Measurements from ENCODE around the gene COL23A1. TPM values are rescaled to one million over a fixed set of nuclear protein-coding genes. Genes with fewer than 3 reads are reported as not detected.

Gene COL23A1
- total and polyA plus RNA-seq, 2 donors: 0.87 to 0.90 TPM

- 80% methylated on average over 11 of the region's 11 CpGs for WGBS
- no peak overlapping the region for H3K4me3 ChIP-seq (ENCODE audit: low read depth, low read length)
- no peak overlapping the region for H3K27ac ChIP-seq (ENCODE audit: low read depth)
- DNase-seq (ENCODE audit: extremely low spot score): no peak
- no peaks in the 10 kb centered on the region for H3K36me3 ChIP-seq (ENCODE audit: insufficient read depth)
- no peaks in the 10 kb centered on the region for H3K4me1 ChIP-seq (ENCODE audit: insufficient read depth)
Observed at GRCh38 chr5:178529080-178529479, 61.1 kb downstream of the COL23A1 start.

- no peaks in the 10 kb centered on the region for H3K4me1 ChIP-seq (ENCODE audit: insufficient read depth)
- H3K4me3 ChIP-seq (ENCODE audit: low read depth, low read length): no peak overlapping the region
- 73% methylated on average over 18 of the region's 18 CpGs for WGBS
- no peak for DNase-seq (ENCODE audit: extremely low spot score)
- H3K27ac ChIP-seq (ENCODE audit: low read depth): no peak overlapping the region
- no peaks in the 10 kb centered on the region for H3K36me3 ChIP-seq (ENCODE audit: insufficient read depth)
Observed at GRCh38 chr5:178527458-178528307, 62.5 kb downstream of the COL23A1 start.

GRCh38 chr5:178526773-178527457 lies 63.3 kb downstream of the COL23A1 start:
- WGBS: 87% methylated on average over 14 of the region's 14 CpGs
- H3K27ac ChIP-seq (ENCODE audit: low read depth): no peak overlapping the region
- H3K36me3 ChIP-seq (ENCODE audit: insufficient read depth): no peaks in the 10 kb centered on the region
- DNase-seq (ENCODE audit: extremely low spot score): no peak
- H3K4me1 ChIP-seq (ENCODE audit: insufficient read depth): no peaks in the 10 kb centered on the region
- H3K4me3 ChIP-seq (ENCODE audit: low read depth, low read length): no peak overlapping the region

DNA sequence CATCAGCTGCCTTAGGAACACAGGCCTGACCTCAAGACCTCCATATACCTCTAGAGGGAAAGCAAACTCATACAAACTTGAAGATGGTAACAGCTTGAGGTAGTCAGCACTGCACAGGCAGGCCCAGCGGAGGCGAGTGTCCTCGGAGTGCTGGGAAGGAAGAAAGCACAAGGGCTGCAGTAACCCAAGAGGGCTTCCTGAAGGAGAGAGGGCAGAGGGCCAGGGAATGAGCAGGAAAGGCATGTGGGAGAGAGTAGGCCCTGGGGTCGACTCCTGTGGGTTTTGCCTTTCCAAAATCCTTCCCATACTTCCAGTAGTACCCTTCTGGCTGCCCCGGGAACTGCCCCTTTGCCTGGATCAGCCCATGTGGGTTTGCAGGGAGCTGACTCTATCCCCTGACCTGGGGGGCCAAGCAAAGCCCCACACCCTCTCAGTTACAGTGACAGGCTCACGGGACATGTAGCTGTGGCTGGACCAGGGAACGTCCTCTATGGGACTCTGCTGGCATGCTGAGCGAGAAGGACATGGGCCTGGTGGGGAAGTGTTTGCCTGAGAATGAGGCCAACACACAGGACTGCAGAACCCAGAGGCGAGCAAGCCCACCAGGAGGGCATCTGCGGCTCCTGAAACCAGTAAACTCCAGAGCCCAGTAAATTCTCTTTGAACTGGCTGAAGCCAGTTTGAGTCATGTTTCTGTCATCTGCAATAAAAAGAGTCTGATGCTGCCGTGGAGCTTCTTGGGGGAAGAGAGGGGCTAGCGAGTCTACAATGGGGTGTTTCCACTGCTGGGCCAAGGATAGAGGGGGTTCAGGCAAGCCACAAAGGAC lies 64.1 kb downstream of the COL23A1 start:
- Histone ChIP-seq H3K36me3 (ENCODE audit: insufficient read depth) (no peaks in the 10 kb centered on the region), H3K4me3 (ENCODE audit: low read depth, low read length) (no peak overlapping the region), H3K27ac (ENCODE audit: low read depth) (no peak overlapping the region), H3K4me1 (ENCODE audit: insufficient read depth) (no peaks in the 10 kb centered on the region)
- 89% methylated on average over 12 of the region's 12 CpGs for WGBS
- DNase-seq (ENCODE audit: extremely low spot score): no peak

- Histone ChIP-seq H3K4me1 (ENCODE audit: insufficient read depth) (no peaks in the 10 kb centered on the region), H3K4me3 (ENCODE audit: low read depth, low read length) (no peak overlapping the region), H3K36me3 (ENCODE audit: insufficient read depth) (no peaks in the 10 kb centered on the region), H3K27ac (ENCODE audit: low read depth) (no peak overlapping the region)
- WGBS: 86% methylated on average over 10 of the region's 10 CpGs
- no peak for DNase-seq (ENCODE audit: extremely low spot score)
Observed at GRCh38 chr5:178524093-178524882, 65.9 kb downstream of the COL23A1 start.

GRCh38 chr5:178522361-178522760 lies 67.8 kb downstream of the COL23A1 start:
- H3K4me3 ChIP-seq (ENCODE audit: low read depth, low read length): no peak overlapping the region
- no peaks in the 10 kb centered on the region for H3K36me3 ChIP-seq (ENCODE audit: insufficient read depth)
- no peak for DNase-seq (ENCODE audit: extremely low spot score)
- H3K27ac ChIP-seq (ENCODE audit: low read depth): no peak overlapping the region
- WGBS: 94% methylated on average over 14 of the region's 14 CpGs
- H3K4me1 ChIP-seq (ENCODE audit: insufficient read depth): no peaks in the 10 kb centered on the region

DNA sequence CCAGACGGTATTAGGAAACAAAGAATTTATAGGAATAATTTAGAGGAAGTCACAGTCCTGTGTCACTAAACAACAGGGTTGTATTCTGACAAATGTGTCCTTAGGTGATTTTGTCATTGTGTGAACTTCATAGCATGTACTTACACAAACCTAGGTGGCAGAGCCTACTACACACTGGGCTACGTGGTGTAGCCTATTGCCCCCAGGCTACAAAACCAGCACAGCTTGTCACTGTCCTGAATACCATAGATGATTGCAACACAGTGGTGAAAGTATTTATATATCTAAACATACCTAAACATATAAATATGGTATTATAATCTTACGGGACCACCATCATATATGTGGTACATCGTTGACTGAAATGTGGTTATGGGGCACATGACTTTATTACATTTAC lies 69.3 kb downstream of the COL23A1 start:
- Histone ChIP-seq H3K27ac (ENCODE audit: low read depth) (no peak overlapping the region), H3K4me1 (ENCODE audit: insufficient read depth) (no peaks in the 10 kb centered on the region), H3K4me3 (ENCODE audit: low read depth, low read length) (no peak overlapping the region), H3K36me3 (ENCODE audit: insufficient read depth) (no peaks in the 10 kb centered on the region)
- WGBS: 88% methylated on average over 4 of the region's 4 CpGs
- DNase-seq (ENCODE audit: extremely low spot score): no peak

DNA sequence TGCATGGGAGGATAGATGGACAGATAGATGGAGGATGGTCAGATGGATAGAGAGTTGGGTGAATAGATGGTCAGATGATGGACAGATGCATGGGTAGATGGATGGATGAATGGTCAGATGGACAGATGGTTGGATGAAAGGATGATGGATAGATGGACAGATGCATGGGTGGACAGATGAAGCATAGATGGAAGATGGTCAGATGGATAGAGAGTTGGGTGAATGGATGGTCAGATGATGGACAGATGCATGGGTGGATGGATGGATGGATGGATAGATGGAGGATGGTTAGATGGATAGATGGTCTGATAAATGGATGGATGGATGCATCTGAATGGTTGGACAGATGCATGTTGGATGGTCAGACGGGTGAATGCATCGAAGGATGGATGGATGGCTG lies 70.4 kb downstream of the COL23A1 start:
- DNase-seq (ENCODE audit: extremely low spot score): no peak
- H3K36me3 ChIP-seq (ENCODE audit: insufficient read depth): no peaks in the 10 kb centered on the region
- WGBS: over 99% methylated on average over 2 of the region's 2 CpGs
- no peak overlapping the region for H3K27ac ChIP-seq (ENCODE audit: low read depth)
- no peaks in the 10 kb centered on the region for H3K4me1 ChIP-seq (ENCODE audit: insufficient read depth)
- H3K4me3 ChIP-seq (ENCODE audit: low read depth, low read length): no peak overlapping the region

DNA sequence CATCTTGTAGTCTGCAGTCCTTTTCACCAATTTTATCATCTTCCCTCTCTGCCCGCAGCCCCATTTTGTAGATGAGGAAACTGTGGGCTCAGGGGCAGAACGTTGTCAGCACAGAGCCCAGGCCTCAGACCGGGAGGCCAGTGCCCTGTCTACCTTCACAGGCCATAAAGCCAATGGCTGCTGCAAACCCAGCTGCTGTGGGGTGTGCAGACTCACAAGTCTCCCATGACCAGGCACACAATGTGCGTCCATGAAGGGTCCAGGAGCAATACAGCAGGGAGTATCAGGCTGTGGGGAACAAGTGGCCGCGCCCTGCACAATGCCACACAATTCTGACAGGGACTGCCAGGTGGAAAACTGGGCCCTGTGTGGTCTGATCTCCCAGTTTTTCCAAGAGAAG lies 71.0 kb downstream of the COL23A1 start:
- Histone ChIP-seq H3K4me3 (ENCODE audit: low read depth, low read length) (no peak overlapping the region), H3K27ac (ENCODE audit: low read depth) (no peak overlapping the region), H3K4me1 (ENCODE audit: insufficient read depth) (no peaks in the 10 kb centered on the region), H3K36me3 (ENCODE audit: insufficient read depth) (no peaks in the 10 kb centered on the region)
- DNase-seq (ENCODE audit: extremely low spot score): no peak
- WGBS: 95% methylated on average over 6 of the region's 6 CpGs

DNA sequence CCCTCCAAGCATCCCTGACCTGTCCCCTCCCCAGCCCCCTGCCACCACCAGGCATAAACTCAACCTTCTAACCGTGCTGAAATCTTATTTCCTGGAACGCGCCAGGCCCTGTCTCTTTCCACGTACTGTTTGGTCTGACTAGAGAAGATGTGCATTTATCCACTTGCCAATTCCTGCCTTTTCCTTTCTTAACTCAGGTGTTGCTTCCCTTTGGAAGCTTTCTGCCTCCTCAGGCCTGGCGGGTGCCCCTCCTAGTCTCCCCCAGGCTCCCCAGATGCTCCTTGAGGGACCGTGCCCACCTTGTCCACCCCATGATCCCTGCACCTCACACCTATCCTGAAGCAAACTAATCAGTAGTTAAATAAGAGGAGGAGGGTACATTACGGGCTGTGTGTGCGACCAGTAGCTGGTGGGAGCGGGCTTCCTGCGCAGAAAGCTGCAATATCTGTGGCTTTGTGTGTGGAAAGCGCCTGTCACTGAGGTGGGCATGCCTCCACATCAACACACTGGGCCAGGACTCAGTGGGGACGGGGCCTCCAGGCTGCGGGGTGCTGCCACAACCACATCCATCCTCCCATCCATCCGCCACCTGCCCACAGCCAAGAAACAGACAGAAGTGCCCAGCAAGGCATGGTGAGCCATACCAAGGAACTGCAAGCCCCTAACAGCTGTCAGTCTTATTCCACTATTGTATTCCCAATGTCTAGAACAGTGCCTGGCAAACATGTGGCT lies 73.5 kb downstream of the COL23A1 start:
- 85% methylated on average over 14 of the region's 14 CpGs for WGBS

GRCh38 chr5:178515776-178516503 lies 74.3 kb downstream of the COL23A1 start:
- Histone ChIP-seq H3K27ac (ENCODE audit: low read depth) (no peak overlapping the region), H3K4me3 (ENCODE audit: low read depth, low read length) (no peak overlapping the region), H3K4me1 (ENCODE audit: insufficient read depth) (no peaks in the 10 kb centered on the region), H3K36me3 (ENCODE audit: insufficient read depth) (no peaks in the 10 kb centered on the region)
- DNase-seq (ENCODE audit: extremely low spot score): no peak
- WGBS: 88% methylated on average over 23 of the region's 23 CpGs

More for the DNA sequence above, 73.5 kb downstream of the COL23A1 start:
- no peak overlapping the region for H3K4me3 ChIP-seq (ENCODE audit: low read depth, low read length)
- no peaks in the 10 kb centered on the region for H3K36me3 ChIP-seq (ENCODE audit: insufficient read depth)
- H3K27ac ChIP-seq (ENCODE audit: low read depth): no peak overlapping the region
- H3K4me1 ChIP-seq (ENCODE audit: insufficient read depth): no peaks in the 10 kb centered on the region
- no peak for DNase-seq (ENCODE audit: extremely low spot score)

GRCh38 chr5:178514851-178515418 lies 75.3 kb downstream of the COL23A1 start:
- Histone ChIP-seq H3K27ac (ENCODE audit: low read depth) (no peak overlapping the region), H3K36me3 (ENCODE audit: insufficient read depth) (no peaks in the 10 kb centered on the region), H3K4me3 (ENCODE audit: low read depth, low read length) (no peak overlapping the region), H3K4me1 (ENCODE audit: insufficient read depth) (no peaks in the 10 kb centered on the region)
- WGBS: 80% methylated on average over 6 of the region's 6 CpGs
- DNase-seq (ENCODE audit: extremely low spot score): no peak
